NCI-H128 (cell line): Measurements from ENCODE around the gene PWWP2B.

ENCODE experiments used
- DNase-seq: peaks from one replicate; lab custom pipeline; 2025; ENCODE audit not compliant: unreplicated experiment; lab: John Stamatoyannopoulos, UW

PWWP2B gene

GRCh38 chr10:132417257-132417910, 20.4 kb downstream of the PWWP2B start:
- DNase-seq = no peak

GRCh38 chr10:132417957-132418441, 21.0 kb downstream of the PWWP2B start:
- DNase-seq = no peak

DNA sequence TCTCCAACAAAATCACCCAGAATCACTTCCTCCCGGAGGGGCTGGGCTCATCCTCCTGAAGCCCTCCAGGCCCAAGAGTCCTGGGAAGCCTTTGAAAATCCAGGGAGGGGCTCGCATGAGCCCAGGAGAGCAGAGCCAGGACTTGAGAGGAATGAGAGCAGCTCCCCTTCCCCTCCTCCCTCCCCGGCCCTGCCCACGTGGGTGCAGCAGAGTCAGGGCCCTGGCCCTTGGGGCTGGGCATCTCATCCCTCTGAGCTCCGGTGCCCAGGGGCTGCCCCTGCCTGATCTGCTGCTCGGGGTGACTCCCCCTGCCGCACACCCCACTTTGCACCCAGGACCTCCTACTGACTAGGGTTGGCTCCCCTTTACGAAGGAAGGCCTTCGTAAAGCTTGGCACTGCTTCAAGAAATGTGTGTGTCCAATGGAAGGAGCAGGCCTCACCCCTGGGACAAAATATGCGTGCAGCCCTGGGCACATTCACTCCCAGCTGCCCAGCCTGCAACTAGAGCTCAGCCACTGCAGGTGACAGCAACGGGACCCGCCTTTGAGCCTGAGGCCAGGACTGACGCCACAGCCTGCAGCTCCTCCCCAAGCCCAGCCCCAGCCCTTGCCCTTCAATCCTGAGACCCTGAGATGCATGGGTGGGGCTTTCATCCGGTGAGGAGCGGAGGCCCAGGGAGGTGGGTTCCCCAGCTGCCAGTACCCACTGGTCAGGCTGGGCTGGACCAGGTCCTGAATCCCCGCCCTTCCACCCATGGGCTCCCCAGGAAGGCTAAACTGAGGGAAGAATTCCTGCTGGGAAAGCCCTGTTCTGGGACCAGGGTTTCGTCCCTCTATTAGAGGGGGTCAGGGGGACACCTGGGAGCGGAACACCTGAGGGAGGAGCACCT, 21.8 kb downstream of the PWWP2B start:
- DNase-seq = no peak

DNA sequence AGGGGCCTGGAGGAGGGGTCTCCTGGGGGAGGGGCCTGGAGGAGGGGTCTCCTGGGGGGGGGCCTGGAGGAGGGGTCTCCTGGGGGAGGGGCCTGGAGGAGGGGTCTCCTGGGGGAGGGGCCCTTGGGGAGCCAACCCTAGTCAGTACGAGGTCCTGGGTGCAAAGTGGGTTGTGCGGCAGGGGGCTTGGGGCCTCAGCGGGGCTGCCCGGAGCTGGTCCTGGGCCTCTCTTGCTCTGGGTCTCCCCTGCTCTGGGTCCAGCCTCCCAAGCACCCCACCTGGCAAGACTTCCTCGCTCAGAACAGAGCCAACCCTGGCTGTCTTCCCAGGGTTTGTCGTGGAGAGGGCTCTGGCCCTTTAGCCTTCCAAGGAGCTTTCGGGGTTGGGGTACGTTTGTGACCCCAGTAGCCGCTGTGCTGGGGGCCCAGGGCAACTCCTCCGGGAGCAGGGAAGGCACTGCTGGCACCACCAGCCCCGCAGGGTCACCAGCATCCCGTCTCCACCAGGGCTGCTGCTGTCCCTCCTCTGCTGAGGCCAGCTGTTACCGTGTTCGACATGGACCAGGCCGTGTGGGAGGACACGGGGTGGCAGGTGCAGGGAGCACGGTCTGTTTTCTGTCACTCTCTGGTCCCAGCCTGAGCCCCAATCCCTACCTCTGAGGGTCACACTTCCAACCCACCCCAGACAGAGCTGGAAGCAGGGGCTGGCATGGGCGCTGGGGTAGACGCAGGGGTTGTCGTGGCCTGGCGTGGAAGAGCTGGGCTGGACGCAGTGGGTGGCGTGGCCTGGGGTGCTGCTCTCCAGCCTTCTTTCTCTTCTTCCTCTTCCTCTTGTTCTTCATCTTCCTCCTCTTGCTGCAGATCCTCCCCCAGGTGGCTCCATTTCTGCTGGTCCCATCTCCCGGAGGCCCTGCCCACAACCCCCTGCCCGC, 22.8 kb downstream of the PWWP2B start:
- no peak for DNase-seq

- no peak for DNase-seq
Measured at GRCh38 chr10:132420469-132420980, 23.5 kb downstream of the PWWP2B start.

- no peak for DNase-seq
Measured at GRCh38 chr10:132420981-132421846, 24.2 kb downstream of the PWWP2B start.

DNA sequence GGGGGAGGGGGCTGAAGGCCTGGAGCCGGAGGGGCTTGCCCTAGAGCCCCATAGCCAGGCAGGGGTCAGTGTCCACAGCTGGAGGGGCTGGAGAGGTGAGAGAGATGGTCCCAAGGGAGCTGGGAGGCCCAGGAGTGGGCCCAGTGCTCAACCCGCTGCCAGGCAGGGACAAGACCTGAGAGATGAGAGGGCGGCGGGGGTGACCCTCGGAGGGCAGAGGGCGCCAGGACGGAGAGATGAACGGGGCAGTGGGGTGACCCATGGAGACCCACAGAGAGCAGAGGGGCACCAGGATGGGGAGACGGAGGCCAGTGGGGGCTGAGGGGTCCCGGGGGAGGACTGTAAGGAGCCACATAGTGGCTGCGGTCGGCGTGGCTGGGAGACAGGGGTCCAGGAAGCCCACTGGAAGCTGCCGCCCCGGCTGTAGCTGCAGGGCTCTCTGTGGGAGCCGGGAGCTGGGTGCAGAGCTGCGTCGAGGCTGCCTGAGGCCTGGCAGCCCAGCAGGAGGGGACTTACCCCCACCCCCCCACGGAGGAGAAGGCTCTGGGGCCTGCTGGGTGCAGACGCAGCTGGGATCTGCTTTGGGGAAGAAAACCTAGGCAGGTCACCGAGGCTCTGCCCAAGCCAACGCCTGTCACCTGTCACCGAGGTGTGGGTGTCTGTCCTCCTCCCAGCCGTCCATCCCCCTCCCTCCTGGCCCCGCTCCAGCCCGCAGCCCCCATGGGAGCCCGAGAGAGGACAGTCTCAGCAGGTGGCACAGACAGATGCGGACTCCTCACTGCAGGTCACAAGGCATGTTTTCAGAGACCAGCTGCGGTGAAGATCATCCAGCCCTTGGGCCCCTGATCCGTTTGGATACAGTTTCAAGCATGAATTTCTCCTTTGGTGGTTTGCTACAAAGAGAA, 25.1 kb downstream of the PWWP2B start:
- DNase-seq = no peak

- DNase-seq = no peak
Measured at GRCh38 chr10:132422903-132423825, 26.2 kb downstream of the PWWP2B start.

GRCh38 chr10:132423966-132424861, 27.2 kb downstream of the PWWP2B start:
- no peak for DNase-seq

DNA sequence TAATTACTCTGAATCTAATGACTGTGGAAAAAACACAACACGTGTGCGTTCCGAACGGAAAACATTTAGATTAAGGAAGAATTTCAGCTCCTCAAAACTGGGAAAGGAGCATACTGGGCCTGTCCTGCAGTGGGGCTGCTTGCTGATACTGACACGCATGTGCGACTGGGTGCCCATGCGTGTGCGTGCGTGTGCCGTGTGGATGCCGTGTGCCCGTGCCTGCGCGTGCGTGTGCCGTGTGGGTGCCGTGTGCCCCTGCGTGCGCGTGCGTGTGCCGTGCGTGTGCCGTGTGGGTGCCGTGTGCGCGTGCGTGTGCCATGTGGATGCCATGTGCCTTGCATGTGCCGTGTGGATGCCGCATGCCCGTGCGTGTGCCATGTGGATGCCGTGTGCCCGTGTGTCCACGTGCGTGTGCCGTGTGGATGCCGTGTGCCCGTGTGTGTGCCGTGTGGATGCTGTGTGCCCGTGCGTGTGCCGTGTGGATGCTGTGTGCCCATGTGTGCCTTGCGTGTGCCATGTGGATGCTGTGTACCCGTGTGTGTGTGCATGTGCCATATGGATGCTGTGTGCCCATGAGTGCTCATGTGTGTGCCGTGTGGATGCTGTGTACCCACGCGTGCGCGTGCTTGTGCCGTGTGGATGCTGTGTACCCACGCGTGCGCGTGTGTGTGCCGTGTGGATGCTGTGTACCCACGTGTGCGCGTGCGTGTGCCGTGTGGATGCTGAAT, 28.2 kb downstream of the PWWP2B start:
- no peak for DNase-seq

- DNase-seq = no peak
Measured at GRCh38 chr10:132425757-132426155, 28.8 kb downstream of the PWWP2B start.

DNA sequence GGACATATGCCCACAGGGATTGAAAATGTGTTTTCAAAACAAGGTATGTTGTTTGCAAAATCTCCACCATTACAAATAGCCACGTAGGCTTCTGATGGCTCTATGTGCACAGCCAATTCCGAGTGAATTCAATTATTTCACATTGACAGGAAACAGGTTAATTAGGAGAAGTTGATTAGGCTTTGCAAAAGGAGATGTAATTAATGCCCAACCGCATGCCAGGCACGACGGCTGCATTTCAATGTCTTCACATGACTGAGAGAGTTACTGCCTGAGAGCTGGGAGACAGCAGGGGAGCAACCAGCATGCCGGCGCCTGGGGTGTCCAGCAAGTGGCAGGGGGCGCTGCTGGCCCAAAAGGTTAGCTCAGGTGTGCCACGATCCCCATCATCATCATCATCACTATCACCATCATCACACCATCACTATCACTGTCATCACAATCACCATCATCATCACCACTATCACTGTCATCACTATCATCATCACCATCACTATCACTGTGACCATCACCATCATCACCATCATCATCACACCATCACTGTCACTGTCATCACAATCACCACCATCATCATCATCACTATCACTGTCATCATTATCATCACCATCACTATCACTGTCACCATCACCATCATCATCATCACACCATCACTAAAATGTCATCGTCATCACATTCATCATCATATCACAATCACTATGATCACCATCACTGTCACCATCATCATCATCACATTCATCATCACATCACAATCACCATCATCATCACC, 30.2 kb downstream of the PWWP2B start:
- DNase-seq = no peak

DNA sequence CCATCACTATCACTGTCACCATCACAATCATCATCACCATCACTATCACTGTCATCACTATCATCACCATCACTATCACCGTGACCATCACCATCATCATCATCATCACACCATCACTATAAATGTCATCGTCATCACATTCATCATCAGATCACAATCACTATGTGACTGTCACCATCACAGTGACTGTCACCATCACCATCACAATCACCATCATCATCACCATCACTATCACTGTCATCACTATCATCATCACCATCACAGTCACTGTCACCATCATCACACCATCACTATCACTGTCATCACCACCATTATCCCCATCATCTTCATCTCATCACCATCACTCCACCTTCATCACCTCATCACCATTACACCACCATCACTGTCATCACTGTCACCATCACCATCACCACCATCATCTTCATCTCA, 31.0 kb downstream of the PWWP2B start:
- DNase-seq = no peak

GRCh38 chr10:132428486-132428995, 31.5 kb downstream of the PWWP2B start:
- DNase-seq = no peak
